HUDEP-2 (cell line): ENCODE data around the gene FCRLB.
"Not testable (repeated sequence)": the region's sequence is repeated elsewhere in the genome, so short reads cannot be mapped to it uniquely, and the experiment has no call there.

Experiments
- DNase-seq, 76 experiments: peaks; one replicate each; lab custom pipeline; 2025; ENCODE audit not compliant: unreplicated experiment in 76 of 76; lab: John Stamatoyannopoulos, UW

The FCRLB gene

DNA sequence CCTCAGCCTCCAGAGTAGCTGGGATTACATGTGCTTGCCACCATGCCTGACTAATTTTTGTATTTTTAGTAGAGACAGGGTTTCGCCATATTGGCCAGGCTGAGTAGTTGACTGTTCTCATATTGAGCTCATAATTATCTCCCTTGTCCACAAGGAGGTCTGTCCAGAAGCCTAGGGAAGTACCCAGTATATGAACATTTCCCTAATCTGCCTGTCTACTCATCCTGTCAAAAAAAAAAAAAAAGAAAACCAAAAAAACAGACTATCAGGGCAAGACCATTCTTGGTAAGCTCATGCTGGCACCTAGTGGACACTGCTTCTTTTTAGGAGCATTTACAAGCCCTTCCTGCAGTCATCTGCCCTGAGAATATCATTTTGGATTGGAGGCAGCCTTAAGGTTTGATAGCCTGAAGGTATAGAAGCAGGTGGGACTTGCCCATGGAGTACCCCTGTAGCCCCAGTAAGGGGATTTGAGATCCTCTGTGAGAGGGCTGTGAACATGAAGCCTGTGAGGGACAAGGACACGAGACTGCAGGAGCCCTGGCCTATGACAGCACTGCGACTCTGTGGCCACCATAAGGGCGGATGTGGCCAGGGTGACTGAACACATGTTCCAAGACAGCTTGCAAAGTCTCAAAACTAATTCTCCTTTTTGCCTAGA is 17.4 kb downstream of the FCRLB start:
- peak in 68 of 76 experiments; percentile 6 to 86 (median 54) for DNase-seq

DNA sequence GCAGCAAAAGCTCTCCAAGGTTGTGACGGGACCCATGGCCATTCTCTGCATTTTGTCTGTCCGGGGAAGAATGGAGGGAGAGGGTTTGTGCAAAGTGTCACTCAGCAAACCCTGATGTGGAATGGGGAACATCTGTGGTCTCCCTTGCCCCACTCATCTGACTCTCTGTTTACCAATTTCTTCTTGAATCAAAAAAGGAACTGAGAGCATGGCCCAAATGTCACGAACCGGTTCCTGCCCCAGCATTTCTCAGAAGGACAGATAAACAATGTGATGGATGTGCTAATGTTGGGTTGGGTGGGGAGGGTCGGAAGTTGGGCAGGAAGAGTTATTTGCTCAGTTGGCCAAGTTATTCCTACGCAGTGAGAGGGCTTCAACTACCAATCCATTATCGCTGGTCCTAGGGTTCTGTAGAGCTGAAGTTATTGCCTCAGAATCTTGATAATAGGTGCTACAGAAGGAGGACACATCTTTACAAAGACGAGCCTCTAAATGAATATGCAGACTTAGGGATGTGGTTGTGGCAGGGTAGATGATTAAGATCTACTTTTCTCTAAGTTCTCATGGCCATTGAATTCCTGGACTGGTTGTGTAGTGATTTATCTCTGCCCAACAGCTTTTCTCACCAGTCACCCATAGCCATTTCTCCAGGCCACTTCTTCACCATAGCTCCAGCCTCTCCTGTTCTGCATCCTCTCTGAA is 18.7 kb downstream of the FCRLB start:
- DNase-seq = no peak

DNA sequence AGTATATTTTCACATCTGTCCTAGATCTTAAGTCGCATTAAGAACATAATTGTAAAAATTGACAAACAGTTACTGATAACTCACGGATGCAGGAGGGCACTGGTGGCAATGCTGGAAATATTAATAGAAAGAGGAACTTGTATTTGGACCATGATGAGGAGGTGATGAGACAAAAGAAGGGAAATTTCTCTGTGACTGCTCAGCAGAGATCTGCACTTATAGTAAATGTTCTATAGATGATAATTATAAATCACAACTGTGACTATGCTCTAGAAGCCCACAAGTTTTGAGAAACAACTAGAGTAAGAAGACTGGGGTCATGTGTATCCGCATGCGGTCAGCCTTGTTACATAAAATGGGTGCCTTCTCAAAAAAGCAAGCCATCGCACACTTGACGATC is 19.6 kb downstream of the FCRLB start:
- DNase-seq = no peak

DNA sequence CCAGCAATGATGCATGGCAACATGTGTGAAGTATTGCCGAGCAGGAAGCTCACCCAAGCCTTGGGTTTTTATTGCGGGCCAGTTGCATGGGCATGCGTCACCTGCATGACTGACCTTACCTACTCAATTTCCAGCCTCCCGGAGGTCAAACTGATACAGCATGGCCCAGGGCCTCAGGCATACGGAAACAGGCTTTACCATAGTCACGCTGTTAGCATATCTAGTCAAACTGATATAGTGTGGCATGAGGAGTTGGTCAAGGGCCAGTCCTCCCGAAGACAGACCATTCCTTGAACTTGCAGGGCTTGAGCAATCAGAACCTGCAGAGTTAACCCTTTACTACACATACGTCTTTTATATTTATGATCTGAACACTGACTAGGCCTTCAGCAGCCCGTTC is 21.9 kb downstream of the FCRLB start:
- no peak for DNase-seq

DNA sequence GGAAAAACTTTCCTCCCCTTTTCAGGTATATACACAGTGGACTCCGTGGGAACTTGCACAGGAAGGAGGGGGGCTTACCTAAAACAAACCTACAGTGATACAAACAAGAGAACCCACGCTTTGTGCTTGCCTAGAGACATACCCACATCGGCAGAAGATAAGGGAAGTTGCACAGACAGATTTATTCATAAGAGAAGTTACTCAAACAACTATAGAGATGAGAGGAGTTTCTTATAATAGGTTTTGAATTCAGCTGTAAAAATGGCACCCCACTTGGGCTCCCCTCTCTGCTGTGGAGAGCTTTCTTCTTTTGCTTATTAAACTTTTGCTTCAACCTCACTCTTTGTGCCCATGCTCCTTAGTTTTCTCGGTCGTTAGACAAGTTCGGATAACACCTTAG is 26.5 kb downstream of the FCRLB start:
- DNase-seq = no peak

DNA sequence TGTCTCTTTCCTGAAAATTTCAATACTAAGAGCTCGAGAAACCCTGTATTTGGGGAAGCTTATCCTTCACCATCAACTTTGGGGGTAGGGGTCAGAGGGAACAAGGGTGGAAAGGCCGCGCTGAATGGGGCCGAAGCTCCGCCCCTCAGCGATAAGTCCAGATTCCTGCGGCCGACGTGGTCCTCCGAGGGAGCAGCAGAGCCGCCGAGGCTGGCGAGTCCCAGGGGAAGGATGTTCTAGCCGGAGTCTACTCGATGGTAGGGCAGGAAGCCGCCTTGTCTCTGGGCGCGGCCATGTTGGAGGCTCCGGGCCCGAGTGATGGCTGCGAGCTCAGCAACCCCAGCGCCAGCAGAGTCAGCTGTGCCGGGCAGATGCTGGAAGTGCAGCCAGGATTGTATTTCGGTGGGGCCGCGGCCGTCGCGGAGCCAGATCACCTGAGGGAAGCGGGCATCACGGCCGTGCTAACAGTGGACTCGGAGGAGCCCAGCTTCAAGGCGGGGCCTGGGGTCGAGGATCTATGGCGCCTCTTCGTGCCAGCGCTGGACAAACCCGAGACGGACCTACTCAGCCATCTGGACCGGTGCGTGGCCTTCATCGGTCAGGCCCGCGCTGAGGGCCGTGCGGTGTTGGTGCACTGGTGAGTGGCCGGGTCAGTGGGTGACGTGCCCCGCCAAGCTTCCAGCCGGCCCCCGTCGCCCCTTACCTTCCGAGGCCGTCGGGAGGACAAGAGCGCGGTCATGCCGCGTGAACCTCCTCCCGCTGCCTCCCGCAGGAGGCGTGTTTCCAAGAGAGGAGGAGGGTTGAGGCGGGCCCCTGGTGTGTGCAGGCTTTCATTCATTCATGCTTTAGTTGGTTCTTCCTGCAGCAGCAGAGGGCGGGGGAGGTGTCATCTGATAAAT is 28.4 kb downstream of the FCRLB start, which contains the start of gene DUSP12:
Gene DUSP12 (plus strand): TSS at position 278 of the 899 bp plus-strand sequence. CDS start 16 bp downstream, at position 294.
- DNase-seq = peak; percentile 25 to 94 (median 88)

DNA sequence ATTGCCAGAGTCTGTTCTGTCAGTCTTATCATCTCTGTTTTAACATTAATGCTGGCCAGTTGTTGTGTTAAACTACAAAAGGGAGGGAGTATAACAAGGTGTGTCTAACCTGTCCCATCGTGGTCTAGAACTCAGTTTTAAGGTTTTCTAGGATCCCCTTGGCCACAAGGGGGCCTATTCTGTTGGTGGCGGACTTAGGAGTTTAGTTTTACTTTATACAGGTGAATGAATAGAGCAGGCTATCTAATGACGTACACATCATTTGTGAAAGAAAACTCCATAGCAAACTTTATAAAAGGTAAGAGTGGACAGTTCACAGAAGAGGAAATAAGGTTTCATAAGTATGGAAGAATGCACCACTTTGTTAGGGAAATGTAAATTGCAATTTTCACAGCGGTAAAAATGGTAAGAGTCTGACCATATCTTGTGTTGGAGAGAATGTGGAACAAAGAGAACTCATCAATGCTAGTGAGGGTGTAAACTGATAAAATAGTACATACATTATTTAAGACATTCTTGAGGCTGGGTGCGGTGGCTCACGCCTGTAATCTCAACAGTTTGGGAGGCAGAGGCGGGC is 42.3 kb downstream of the FCRLB start:
- DNase-seq = peak in 17 of 76 experiments; percentile 1 to 41 (median 14)

DNA sequence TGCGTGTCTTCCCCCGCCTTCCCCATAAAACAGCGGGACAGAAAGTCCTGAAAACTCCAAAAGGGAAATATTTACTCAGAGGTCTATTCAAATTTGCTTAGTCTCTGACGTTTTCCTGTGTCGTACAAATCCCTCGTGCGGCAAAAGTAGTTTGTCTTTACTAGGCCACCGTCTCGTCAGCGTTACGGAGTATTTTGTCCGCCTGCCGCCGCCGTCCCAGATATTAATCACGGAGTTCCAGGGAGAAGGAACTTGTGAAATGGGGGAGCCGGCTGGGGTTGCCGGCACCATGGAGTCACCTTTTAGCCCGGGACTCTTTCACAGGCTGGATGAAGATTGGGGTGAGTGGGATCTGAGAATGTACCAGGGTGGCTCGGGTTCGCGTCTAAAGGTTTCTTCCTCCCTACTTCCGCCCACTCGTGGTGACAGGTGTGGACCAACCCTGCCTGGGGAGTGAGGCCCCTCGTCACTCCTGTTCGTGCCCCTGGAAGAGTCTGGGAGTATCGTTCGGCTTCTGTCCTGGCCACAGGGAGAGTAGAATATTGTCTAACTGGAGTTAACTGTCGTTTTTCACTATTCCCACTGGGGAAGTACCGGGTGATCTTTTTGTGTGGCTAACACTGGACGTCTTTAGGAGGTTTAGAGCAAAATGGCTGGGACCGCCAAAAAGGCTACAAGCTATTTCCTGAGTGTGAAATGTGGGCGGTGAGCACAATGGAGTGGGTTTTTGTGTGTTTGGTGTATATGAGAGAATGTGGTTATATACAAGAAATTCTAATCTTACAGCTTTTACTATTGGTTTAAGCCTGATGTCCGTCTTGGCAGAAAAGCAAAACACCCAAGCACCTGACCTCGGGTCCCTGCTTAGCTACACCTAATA is 45.0 kb downstream of the FCRLB start, which contains the start of gene ATF6:
Gene ATF6 (plus strand): TSS at position 219 of the 880 bp plus-strand sequence. CDS start 41 bp downstream, at position 260.
- peak in 74 of 76 experiments; percentile 29 to 90 (median 76) for DNase-seq

DNA sequence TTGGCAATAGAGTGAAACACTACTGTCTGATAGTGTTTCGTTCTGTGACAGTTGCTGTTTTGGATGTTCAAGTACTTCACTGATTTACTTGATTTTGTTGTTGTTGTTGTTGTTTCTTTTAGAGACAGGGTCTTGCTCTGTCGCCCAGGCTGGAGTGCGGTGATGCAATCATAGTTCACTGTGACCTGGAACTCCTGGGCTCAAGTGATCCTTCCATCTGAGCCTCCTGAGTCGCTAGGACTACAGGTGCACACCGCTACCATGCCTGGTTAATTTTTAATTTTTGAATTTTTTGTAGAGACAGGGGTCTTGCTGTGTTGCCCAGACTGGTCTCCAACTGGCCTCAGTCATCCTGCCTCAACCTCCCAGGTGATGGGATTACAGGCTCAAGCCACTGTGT is 47.1 kb downstream of the FCRLB start:
- no peak for DNase-seq

DNA sequence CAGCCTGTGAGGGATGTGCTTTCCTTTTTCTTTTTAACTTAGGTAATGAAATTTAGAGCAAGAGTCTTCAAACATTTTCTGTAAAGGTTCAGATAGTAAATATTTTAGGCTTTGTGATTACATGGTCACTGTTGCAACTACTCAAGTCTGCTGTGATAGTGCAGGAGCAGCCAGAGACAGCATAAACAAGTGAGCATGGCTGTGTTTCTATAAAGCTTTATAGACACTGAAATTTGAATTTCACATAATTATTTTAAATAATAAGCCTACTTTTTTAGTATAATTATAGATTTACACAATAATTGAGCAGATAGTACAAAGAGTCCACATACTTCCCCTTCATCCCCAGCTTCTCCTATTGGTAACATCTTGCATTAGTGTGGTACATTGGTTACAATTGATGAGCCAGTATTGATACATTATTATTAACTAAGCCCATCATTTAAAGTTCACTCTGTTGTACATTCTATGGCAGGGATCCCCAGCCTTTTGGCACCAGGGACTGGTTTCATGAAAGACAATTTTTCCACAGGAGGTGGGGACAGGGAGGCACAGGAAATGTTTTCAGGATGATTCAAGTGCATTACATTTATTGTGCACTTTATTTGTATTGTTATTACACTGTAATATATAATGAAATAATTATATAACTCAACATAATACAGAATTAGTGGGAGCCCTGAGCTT is 47.8 kb downstream of the FCRLB start:
- DNase-seq = no peak

DNA sequence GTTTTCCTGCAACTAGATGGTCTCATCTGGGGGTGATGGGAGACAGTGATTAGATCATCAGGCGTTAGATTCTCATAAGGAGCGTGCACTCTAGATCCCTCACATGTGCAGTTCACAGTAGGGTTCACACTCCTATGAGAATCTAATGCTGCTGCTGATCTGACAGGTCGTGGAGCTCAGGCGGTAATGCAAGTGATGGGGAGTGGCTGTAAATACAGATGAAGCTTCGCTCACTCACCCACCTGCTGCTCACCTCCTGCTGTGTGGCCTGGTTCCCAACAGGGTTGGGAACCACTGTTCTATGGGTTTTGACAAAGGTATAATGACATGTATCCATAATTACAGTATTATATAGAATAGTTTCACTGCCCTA is 48.3 kb downstream of the FCRLB start:
- not testable (repeated sequence) for DNase-seq

DNA sequence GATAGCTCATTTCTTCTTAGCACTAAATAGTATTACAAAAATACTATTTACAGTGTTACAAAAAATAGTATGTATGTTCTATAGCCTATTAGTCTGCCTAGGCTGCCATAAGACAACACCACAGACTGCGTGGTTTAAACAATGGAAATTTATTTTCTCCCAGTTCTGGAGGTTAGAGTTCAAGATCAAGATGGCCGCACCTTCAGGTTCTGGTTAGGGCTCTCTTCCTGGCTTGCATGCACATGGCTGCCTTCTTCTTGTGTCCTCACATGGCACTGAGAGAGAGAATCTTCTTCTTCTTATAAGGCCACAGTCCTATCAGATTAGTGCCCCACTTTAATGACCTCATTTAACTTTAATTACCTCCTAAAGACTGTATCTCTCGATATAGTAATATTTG is 48.9 kb downstream of the FCRLB start:
- DNase-seq = no peak

DNA sequence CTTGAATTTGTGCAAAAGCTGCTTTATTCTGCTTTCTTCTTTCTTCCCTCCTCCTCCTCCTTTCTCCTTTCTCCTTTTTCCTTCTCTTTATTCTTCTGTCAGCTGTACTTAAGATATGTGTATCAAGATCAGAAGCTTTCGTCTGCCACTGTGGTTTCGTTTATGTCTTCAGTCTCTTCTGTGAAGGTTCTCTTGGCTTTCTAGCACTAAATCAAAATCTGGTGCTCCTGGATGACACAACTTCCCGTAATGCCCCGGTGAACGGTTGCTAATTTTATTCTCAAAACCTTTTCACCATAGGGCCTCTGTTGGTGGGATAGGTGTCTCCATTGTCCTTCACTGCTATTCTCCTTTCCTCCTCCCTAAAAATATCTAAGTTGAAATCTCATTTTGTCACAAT is 49.8 kb downstream of the FCRLB start:
- DNase-seq = no peak

DNA sequence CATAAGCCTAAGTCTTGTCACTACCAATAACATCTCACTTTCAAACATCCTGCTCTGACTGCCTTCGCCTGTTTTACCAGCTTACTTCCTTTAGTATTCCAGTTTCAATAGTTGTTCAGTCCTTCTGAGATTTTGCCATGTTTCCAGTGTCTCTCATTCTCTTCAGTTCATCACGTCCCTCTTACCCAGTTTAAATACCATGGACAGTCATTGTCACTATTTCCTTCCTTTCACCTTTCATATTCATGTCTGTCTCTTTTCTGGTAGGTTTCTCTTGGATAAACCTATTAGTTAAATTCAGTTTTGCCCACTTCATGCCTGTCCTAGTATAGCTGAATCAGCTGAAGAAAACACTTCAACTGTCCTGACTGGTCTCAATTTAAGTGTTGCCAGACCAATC is 50.6 kb downstream of the FCRLB start:
- no peak for DNase-seq

DNA sequence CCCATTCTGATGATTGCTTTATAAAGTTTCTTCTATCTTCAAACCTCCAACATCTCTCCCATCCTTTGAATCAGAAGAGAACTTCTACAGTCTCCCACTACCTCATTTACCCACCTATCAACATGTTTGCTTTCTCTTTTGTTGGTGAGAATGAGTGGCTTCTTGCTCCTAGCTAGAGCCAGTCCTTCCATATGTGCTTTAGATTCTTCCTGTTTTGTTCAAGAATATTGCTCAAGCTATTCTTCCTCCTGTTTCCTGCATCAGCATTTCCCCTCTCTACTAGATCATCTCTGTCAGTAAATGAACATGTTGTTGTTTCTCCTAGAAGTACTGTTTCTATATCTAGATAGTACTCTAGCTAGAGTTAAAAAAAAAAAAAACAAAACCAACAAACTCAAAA is 51.1 kb downstream of the FCRLB start:
- DNase-seq = no peak

DNA sequence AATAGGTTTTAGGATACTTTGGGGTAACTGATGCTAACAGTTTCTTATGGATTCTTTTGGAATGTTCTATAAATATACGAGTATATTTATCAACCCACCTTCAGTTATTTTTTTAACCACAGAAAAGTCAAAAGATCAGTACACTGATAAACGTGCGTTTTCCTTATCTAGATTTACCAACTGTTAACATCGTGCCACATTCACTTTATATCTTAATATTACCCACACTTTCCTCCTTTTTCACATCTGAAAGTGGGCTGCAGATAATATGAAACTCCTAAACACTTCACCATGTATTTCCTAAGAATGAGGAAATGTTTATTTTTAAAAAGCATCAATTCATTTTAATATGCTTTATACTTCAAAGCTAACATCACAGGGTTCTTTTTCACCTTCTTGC is 52.4 kb downstream of the FCRLB start:
- DNase-seq = no peak

DNA sequence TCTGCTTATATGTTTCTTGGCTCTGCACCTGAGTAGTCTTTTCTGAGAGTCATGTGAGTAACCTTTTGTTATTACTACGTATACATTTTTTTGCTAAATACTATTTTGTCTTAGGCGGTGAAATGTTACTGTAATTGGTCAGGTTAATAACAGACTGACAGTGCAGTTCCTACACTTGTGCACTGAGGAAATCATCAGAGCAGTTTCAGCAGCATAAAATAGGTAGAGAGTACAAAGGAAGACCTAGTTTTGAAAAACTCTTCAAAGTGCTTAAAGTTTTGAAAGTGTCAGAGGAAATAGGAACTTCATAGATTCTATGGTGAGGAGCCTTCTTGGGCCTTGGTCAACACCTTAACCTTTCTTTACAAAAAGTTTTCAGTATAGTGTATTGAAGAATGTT is 55.9 kb downstream of the FCRLB start:
- DNase-seq = no peak
